NB4 (cell line): ENCODE data around the gene NAMPT.

Experiments used
- CTCF ChIP-seq: IDR thresholded peaks from one replicate; pipeline ENCODE4 v1.5.1; 2012; ENCODE audit warnings: low read depth, low read length
- MAX ChIP-seq: IDR thresholded peaks from 2 replicates; pipeline ENCODE4 v1.6.1; 2011; ENCODE audit warnings: low read depth, low read length
- MYC ChIP-seq: IDR thresholded peaks from 2 replicates; pipeline ENCODE4 v1.6.1; 2011; ENCODE audit warnings: low read depth, low read length
- POLR2A ChIP-seq: IDR thresholded peaks from 2 replicates; pipeline ENCODE4 v1.6.1; 2011; ENCODE audit warnings: mild to moderate bottlenecking; ENCODE audit not compliant: insufficient read length; ENCODE audit errors: extremely low read depth

GRCh38 chr7:106258789-106259188 lies 26.0 kb downstream of the NAMPT start:
- no peak for TF ChIP-seq CTCF
- no peak for TF ChIP-seq POLR2A
- no peak for TF ChIP-seq MAX
- no peak for TF ChIP-seq MYC
